ENCODE results near the gene LIN54. TPM values are rescaled to one million over a fixed set of nuclear protein-coding genes. Genes with fewer than 3 reads are reported as not detected.

The LIN54 gene
- total and polyA plus RNA-seq, 2 of the 4 experiments (the other 2 are of a cell fraction): 5.3 to 26.9 TPM

GRCh38 chr4:83046693-83047473 lies 36.3 kb upstream of the LIN54 start:
- H3K4me2 ChIP-seq (ENCODE audit: low read depth, low read length): no peak overlapping the region
- DNase-seq (no peak), ATAC-seq (ENCODE audit: low read depth) (no peak)
- H2BK20ac ChIP-seq (ENCODE audit: low read depth, low read length): no peak overlapping the region
- no peaks in the 10 kb centered on the region for H4K20me1 ChIP-seq (ENCODE audit: insufficient read depth, low read length)
- H2BK120ac ChIP-seq (ENCODE audit: low read depth, low read length): no peak overlapping the region
- peaks cover 7 to 21% of the 10 kb centered on the region in 2 experiments for H3K79me1 ChIP-seq (ENCODE audit: low read depth in 1 of 2, low read length in 2 of 2)
- H3K4ac ChIP-seq (ENCODE audit: low read depth, low read length): no peak overlapping the region
- no peak overlapping the region for H4K91ac ChIP-seq (ENCODE audit: insufficient read depth, low read depth, low read length)
- no peak overlapping the region for H3K18ac ChIP-seq (ENCODE audit: low read depth, low read length)
- dilution Hi-C loops (cut with HindIII; ENCODE audit: low sequenced_read_pairs, unreplicated experiment): no loop called here
- H3K9me1 ChIP-seq (ENCODE audit: insufficient read depth, low read length): no peaks in the 10 kb centered on the region
- BruUV-seq (replicated peaks): no TSS peak
- H4K8ac ChIP-seq (ENCODE audit: low read depth in 2 of 2, low read length in 2 of 2): no peak overlapping the region
- no peak overlapping the region for H2AK5ac ChIP-seq (ENCODE audit: low read depth, low read length)
- no peaks in the 10 kb centered on the region for H3K9me3 ChIP-seq (ENCODE audit: control insufficient read depth, insufficient read depth, low read length)
- peaks cover 7% of the 10 kb centered on the region for H3K36me3 ChIP-seq (ENCODE audit: control insufficient read depth, insufficient read depth, low read length)
- no peak overlapping the region for H3K23ac ChIP-seq (ENCODE audit: low read depth, low read length)
- no peak overlapping the region for H3K14ac ChIP-seq (replicated peaks; ENCODE audit: low read depth, low read length)
- ChIA-PET POLR2A (ENCODE audit: unreplicated experiment) (no interaction called here), CTCF (no interaction called here)
- no peaks in the 10 kb centered on the region for H3K4me1 ChIP-seq (ENCODE audit: control insufficient read depth, insufficient read depth, low read length)
- no peak overlapping the region for H3K56ac ChIP-seq (ENCODE audit: extremely low read depth, insufficient read depth, low read length)
- no peak overlapping the region for H2AK9ac ChIP-seq (replicated peaks; ENCODE audit: low read depth, low read length, poor library complexity)
- intact Hi-C loops (cut with micrococcal nuclease): no loop called here
- H3K27ac ChIP-seq (ENCODE audit: insufficient read depth, low read length): no peak overlapping the region
- H3K9ac ChIP-seq (ENCODE audit: low read depth, low read length): no peak overlapping the region
- H3K4me3 ChIP-seq (ENCODE audit: insufficient read depth, low read depth, low read length): no peak overlapping the region
- H3K27me3 ChIP-seq (ENCODE audit: control insufficient read depth, insufficient read depth, low read length): no peaks in the 10 kb centered on the region
- TF ChIP-seq MAFK (IDR thresholded peaks at IDR 0.05; ENCODE audit: low read depth, low read length) (no peak), RFX5 (IDR thresholded peaks at IDR 0.05; ENCODE audit: low read depth, low read length) (no peak), MXI1 (IDR thresholded peaks at IDR 0.05; ENCODE audit: borderline replicate concordance, low read depth, low read length) (no peak), POLR2A (IDR thresholded peaks at IDR 0.05; ENCODE audit: low read depth, low read length) (no peak), NFE2L2 (IDR thresholded peaks at IDR 0.05; ENCODE audit: low read depth, low read length) (no peak), FOS (IDR thresholded peaks at IDR 0.05; ENCODE audit: low read depth, low read length) (no peak), ELK1 (IDR thresholded peaks at IDR 0.05; ENCODE audit: borderline replicate concordance, low read depth, low read length) (no peak), SMC3 (IDR thresholded peaks at IDR 0.05; ENCODE audit: low read depth, low read length) (no peak), USF2 (IDR thresholded peaks at IDR 0.05; ENCODE audit: low read depth, low read length) (no peak), CEBPB (IDR thresholded peaks at IDR 0.05; ENCODE audit: low read depth, low read length) (no peak)
- no peak overlapping the region for H2BK5ac ChIP-seq (ENCODE audit: low read depth, low read length, poor library complexity, severe bottlenecking)
- no peak overlapping the region for H2BK15ac ChIP-seq (ENCODE audit: low read depth, low read length)
- no peak overlapping the region for H2AFZ ChIP-seq (replicated peaks; ENCODE audit: low read length, poor library complexity)
- no peak overlapping the region for H4K5ac ChIP-seq (ENCODE audit: low read depth, low read length)
- in situ Hi-C loops (cut with MboI; ENCODE audit: low sequenced_read_pairs): loop anchor here (25.0 kb wide), 1 partner anchor 610 kb away; the partner anchor contains the start of genes ENOPH1 and HNRNPDL
- WGBS, 2 experiments (ENCODE audit: extremely low coverage in 2 of 2, insufficient read length in 1 of 2): 94% methylated on average over 3 of the region's 8 CpGs; no CpG with 5 or more reads in 1 of the 2 experiments

Data from IMR-90 (cell line).